ENCODE data around the gene ZMPSTE24.

Gene ZMPSTE24

DNA sequence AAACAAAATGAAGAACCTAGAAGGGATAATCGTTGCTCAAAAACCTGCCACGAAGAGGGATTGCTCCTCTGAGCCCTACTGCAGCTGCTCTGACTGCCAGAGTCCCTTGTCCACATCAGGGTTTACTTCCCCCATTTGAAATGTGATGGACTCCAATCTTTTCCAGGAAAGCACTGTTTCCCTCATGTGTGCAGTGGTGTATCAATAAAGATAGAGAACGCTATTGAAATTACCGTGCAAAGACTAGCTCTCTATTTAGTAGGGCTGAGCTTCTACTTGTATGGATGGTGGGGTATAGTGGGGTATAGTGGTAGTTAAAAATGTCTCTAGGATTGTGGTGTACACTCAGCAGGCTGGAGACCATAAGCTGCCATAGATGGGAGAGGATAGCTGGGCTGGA lies 6.6 kb upstream of the ZMPSTE24 start:
- no peak overlapping the region for H2BK5ac ChIP-seq (ENCODE audit: low read length)
- no peak overlapping the region for H3K9ac ChIP-seq (ENCODE audit: low read depth, low read length, poor library complexity)
- H2AK5ac ChIP-seq (ENCODE audit: low read depth, low read length): no peak overlapping the region
- H3K27me3 ChIP-seq (ENCODE audit: control insufficient read depth in 3 of 3, insufficient read depth in 3 of 3, low read depth in 1 of 3, low read length in 3 of 3): no peaks in the 10 kb centered on the region
- no peak overlapping the region for H4K8ac ChIP-seq (ENCODE audit: low read depth, low read length)
- no peak overlapping the region for H3K23ac ChIP-seq (ENCODE audit: low read depth, low read length, poor library complexity)
- H4K91ac ChIP-seq (ENCODE audit: low read depth, low read length, poor library complexity): no peak overlapping the region
- no peak overlapping the region for H3K4me3 ChIP-seq (ENCODE audit: low read length in 2 of 2)
- no peak overlapping the region for H3K27ac ChIP-seq (replicated peaks; ENCODE audit: low read length)
- no peak overlapping the region for H3K4me2 ChIP-seq (ENCODE audit: insufficient read depth, low read length, poor library complexity, severe bottlenecking)
- H3K9me3 ChIP-seq (replicated peaks in 1 of 2; ENCODE audit: control insufficient read depth in 2 of 2, insufficient read depth in 1 of 2, low read depth in 1 of 2, low read length in 2 of 2): no peaks in the 10 kb centered on the region
- H3K36me3 ChIP-seq (replicated peaks in 1 of 2; ENCODE audit: control insufficient read depth in 2 of 2, insufficient read depth in 2 of 2, low read length in 2 of 2): peaks cover 0 to 6% of the 10 kb centered on the region in 2 donors
- no peaks in the 10 kb centered on the region for H3K79me1 ChIP-seq (ENCODE audit: low read depth, low read length)
- no peak overlapping the region for H2BK12ac ChIP-seq (ENCODE audit: low read length)
- no CpG with 5 or more reads among the region's 4 CpGs for WGBS, 2 donors (ENCODE audit: extremely low coverage in 2 of 2, insufficient read length in 2 of 2, insufficient replicate concordance in 1 of 2)
- H2AFZ ChIP-seq (ENCODE audit: low read length): no peak overlapping the region
- no peaks in the 10 kb centered on the region for H3K4me1 ChIP-seq (ENCODE audit: control insufficient read depth in 2 of 2, insufficient read depth in 1 of 2, low read depth in 1 of 2, low read length in 2 of 2)
- H2BK15ac ChIP-seq (ENCODE audit: low read length): no peak overlapping the region
- no peak overlapping the region for H2BK120ac ChIP-seq (ENCODE audit: low read depth, low read length)
- H3K4ac ChIP-seq (ENCODE audit: low read length): no peak overlapping the region
- no peak overlapping the region for H3K18ac ChIP-seq (ENCODE audit: low read length)
- DNase-seq (ENCODE audit: low spot score): no peak
- no peak overlapping the region for H3K14ac ChIP-seq (ENCODE audit: low read length)

DNA sequence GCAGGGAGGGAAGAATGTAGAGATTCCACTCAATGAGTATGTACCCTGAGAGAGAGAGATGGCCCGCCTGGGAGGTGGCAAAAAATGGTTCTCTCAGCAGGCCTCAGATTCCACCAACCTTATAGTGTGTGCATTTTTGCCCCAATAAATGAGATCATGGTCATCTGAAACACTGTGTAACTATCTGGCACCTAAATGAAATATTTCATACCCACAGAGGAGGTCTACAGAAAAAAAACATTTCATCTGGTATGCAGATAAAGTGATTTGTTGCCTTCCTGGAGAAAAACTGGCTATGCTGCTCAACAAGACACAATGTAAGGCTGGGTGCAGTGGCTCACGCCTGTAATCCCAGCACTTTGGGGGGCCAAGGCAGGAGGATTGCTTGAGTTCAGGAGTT lies 5.4 kb upstream of the ZMPSTE24 start:
- H4K8ac ChIP-seq (ENCODE audit: low read depth, low read length): no peak overlapping the region
- H4K91ac ChIP-seq (ENCODE audit: low read depth, low read length, poor library complexity): no peak overlapping the region
- H3K14ac ChIP-seq (ENCODE audit: low read length): no peak overlapping the region
- no peaks in the 10 kb centered on the region for H3K79me1 ChIP-seq (ENCODE audit: low read depth, low read length)
- H2BK120ac ChIP-seq (ENCODE audit: low read depth, low read length): no peak overlapping the region
- no peaks in the 10 kb centered on the region for H3K27me3 ChIP-seq (ENCODE audit: control insufficient read depth in 3 of 3, insufficient read depth in 3 of 3, low read depth in 1 of 3, low read length in 3 of 3)
- no peak overlapping the region for H3K4me2 ChIP-seq (ENCODE audit: insufficient read depth, low read length, poor library complexity, severe bottlenecking)
- no peaks in the 10 kb centered on the region for H3K4me1 ChIP-seq (ENCODE audit: control insufficient read depth in 2 of 2, insufficient read depth in 1 of 2, low read depth in 1 of 2, low read length in 2 of 2)
- no peak overlapping the region for H2BK15ac ChIP-seq (ENCODE audit: low read length)
- no peak overlapping the region for H2BK5ac ChIP-seq (ENCODE audit: low read length)
- no peak overlapping the region for H3K9ac ChIP-seq (ENCODE audit: low read depth, low read length, poor library complexity)
- H3K9me3 ChIP-seq (replicated peaks in 1 of 2; ENCODE audit: control insufficient read depth in 2 of 2, insufficient read depth in 1 of 2, low read depth in 1 of 2, low read length in 2 of 2): no peaks in the 10 kb centered on the region
- no CpG with 5 or more reads among the region's 2 CpGs for WGBS, 2 donors (ENCODE audit: extremely low coverage in 2 of 2, insufficient read length in 2 of 2, insufficient replicate concordance in 1 of 2)
- H3K23ac ChIP-seq (ENCODE audit: low read depth, low read length, poor library complexity): no peak overlapping the region
- H3K27ac ChIP-seq (replicated peaks; ENCODE audit: low read length): no peak overlapping the region
- H2AFZ ChIP-seq (ENCODE audit: low read length): no peak overlapping the region
- H2BK12ac ChIP-seq (ENCODE audit: low read length): no peak overlapping the region
- H3K4ac ChIP-seq (ENCODE audit: low read length): no peak overlapping the region
- no peak for DNase-seq (ENCODE audit: low spot score)
- peaks cover 0 to 6% of the 10 kb centered on the region in 2 donors for H3K36me3 ChIP-seq (replicated peaks in 1 of 2; ENCODE audit: control insufficient read depth in 2 of 2, insufficient read depth in 2 of 2, low read length in 2 of 2)
- H2AK5ac ChIP-seq (ENCODE audit: low read depth, low read length): no peak overlapping the region
- H3K18ac ChIP-seq (ENCODE audit: low read length): no peak overlapping the region
- H3K4me3 ChIP-seq (ENCODE audit: low read length in 2 of 2): no peak overlapping the region

DNA sequence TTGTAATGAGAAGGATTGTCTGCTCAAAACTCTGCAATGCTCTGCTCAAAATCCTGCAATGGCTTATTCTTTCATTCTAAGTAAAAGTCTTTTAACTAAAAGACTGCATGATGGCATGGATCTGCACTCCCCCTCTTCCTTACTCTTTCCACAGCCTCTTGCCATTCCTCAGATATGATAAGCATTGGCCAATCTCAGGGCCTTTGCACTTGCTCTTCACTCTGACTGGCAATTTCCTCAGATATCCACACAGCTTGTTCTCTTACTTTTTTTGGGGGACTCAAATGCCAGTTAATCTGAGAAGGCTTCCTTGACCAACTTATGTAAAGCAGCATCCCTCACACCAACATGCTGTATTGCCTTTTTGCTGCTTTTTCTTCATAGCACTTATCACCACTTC lies 2.8 kb upstream of the ZMPSTE24 start:
- H3K9ac ChIP-seq (ENCODE audit: low read depth, low read length, poor library complexity): no peak overlapping the region
- H4K91ac ChIP-seq (ENCODE audit: low read depth, low read length, poor library complexity): no peak overlapping the region
- no peak overlapping the region for H2BK5ac ChIP-seq (ENCODE audit: low read length)
- H3K4me2 ChIP-seq (ENCODE audit: insufficient read depth, low read length, poor library complexity, severe bottlenecking): no peak overlapping the region
- H4K8ac ChIP-seq (ENCODE audit: low read depth, low read length): no peak overlapping the region
- H2AK5ac ChIP-seq (ENCODE audit: low read depth, low read length): no peak overlapping the region
- no peak overlapping the region for H3K27ac ChIP-seq (replicated peaks; ENCODE audit: low read length)
- H3K4ac ChIP-seq (ENCODE audit: low read length): no peak overlapping the region
- no peak overlapping the region for H2BK120ac ChIP-seq (ENCODE audit: low read depth, low read length)
- H3K4me3 ChIP-seq (ENCODE audit: low read length in 2 of 2): no peak overlapping the region
- H2AFZ ChIP-seq (ENCODE audit: low read length): no peak overlapping the region
- H3K36me3 ChIP-seq (replicated peaks in 1 of 2; ENCODE audit: control insufficient read depth in 2 of 2, insufficient read depth in 2 of 2, low read length in 2 of 2): peaks cover 0 to 15% of the 10 kb centered on the region in 2 donors
- H3K14ac ChIP-seq (ENCODE audit: low read length): no peak overlapping the region
- no peak overlapping the region for H3K18ac ChIP-seq (ENCODE audit: low read length)
- no peak for DNase-seq (ENCODE audit: low spot score)
- no peak overlapping the region for H2BK15ac ChIP-seq (ENCODE audit: low read length)
- H3K79me1 ChIP-seq (ENCODE audit: low read depth, low read length): no peaks in the 10 kb centered on the region
- H2BK12ac ChIP-seq (ENCODE audit: low read length): no peak overlapping the region
- H3K23ac ChIP-seq (ENCODE audit: low read depth, low read length, poor library complexity): no peak overlapping the region
- no peaks in the 10 kb centered on the region for H3K27me3 ChIP-seq (ENCODE audit: control insufficient read depth in 3 of 3, insufficient read depth in 3 of 3, low read depth in 1 of 3, low read length in 3 of 3)
- no peaks in the 10 kb centered on the region for H3K9me3 ChIP-seq (replicated peaks in 1 of 2; ENCODE audit: control insufficient read depth in 2 of 2, insufficient read depth in 1 of 2, low read depth in 1 of 2, low read length in 2 of 2)
- H3K4me1 ChIP-seq (ENCODE audit: control insufficient read depth in 2 of 2, insufficient read depth in 1 of 2, low read depth in 1 of 2, low read length in 2 of 2): no peaks in the 10 kb centered on the region

DNA sequence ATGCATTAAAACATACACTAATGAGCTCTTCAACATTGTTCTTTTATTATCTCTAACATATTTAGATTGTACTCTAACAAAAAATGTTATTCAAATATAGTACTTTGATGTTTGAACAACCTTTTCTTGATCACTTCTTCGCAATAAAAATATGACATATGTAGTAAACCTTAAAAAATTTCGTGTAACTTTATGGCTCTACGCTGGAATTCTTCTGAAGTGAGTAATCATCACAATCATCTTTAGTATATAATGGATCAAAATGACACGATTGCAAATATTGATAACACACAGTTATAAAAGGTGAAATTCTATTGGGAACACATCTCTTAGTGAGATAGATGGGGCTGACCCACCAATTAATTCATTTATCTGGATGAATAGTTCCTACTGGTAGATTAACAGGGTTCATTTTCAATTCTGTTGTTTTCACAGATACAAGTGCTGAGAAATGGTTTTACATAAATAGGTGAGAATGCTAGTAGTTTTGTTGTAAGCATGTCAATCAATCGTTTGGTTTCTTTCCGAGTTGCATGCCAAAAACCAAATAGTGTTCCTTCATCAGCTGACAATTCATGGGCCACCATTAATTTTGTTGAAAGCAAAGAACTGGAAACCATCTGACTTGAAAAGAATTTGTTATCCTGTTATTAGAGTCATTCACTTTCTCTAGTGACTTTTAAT lies 1.5 kb upstream of the ZMPSTE24 start:
- Histone ChIP-seq H3K4me2 (ENCODE audit: insufficient read depth, low read length, poor library complexity, severe bottlenecking) (no peak overlapping the region), H4K91ac (ENCODE audit: low read depth, low read length, poor library complexity) (no peak overlapping the region), H3K36me3 (replicated peaks in 1 of 2; ENCODE audit: control insufficient read depth in 2 of 2, insufficient read depth in 2 of 2, low read length in 2 of 2) (peaks cover 7 to 28% of the 10 kb centered on the region in 2 donors), H3K9ac (ENCODE audit: low read depth, low read length, poor library complexity) (no peak overlapping the region), H3K27ac (replicated peaks; ENCODE audit: low read length) (no peak overlapping the region), H3K14ac (ENCODE audit: low read length) (no peak overlapping the region), H3K79me1 (ENCODE audit: low read depth, low read length) (no peaks in the 10 kb centered on the region), H3K9me3 (replicated peaks in 1 of 2; ENCODE audit: control insufficient read depth in 2 of 2, insufficient read depth in 1 of 2, low read depth in 1 of 2, low read length in 2 of 2) (no peaks in the 10 kb centered on the region), H3K4me3 (ENCODE audit: low read length in 2 of 2) (peak overlapping the region in 1 of 2 donors; percentile 96), H4K8ac (ENCODE audit: low read depth, low read length) (no peak overlapping the region), H2BK15ac (ENCODE audit: low read length) (no peak overlapping the region), H2AFZ (ENCODE audit: low read length) (no peak overlapping the region), H3K4ac (ENCODE audit: low read length) (no peak overlapping the region), H2BK5ac (ENCODE audit: low read length) (no peak overlapping the region), H2AK5ac (ENCODE audit: low read depth, low read length) (no peak overlapping the region), H2BK12ac (ENCODE audit: low read length) (no peak overlapping the region), H3K27me3 (ENCODE audit: control insufficient read depth in 3 of 3, insufficient read depth in 3 of 3, low read depth in 1 of 3, low read length in 3 of 3) (no peaks in the 10 kb centered on the region), H3K23ac (ENCODE audit: low read depth, low read length, poor library complexity) (no peak overlapping the region), H3K18ac (ENCODE audit: low read length) (no peak overlapping the region), H3K4me1 (ENCODE audit: control insufficient read depth in 2 of 2, insufficient read depth in 1 of 2, low read depth in 1 of 2, low read length in 2 of 2) (no peaks in the 10 kb centered on the region), H2BK120ac (ENCODE audit: low read depth, low read length) (no peak overlapping the region)
- no CpG with 5 or more reads among the region's 6 CpGs for WGBS, 2 donors (ENCODE audit: extremely low coverage in 2 of 2, insufficient read length in 2 of 2, insufficient replicate concordance in 1 of 2)
- DNase-seq (ENCODE audit: low spot score): no peak

All from neuronal stem cell (in vitro differentiated cells).